OCI-LY1 (cell line): ENCODE data around the gene PRKCE.

Experiments used
- H2AFZ ChIP-seq: fragments of 200-600 bp; sonication (generic), shearing (Covaris generic); 2 replicates; pipeline ENCODE4 v1.6.0; 2014; ENCODE audit warnings: antibody characterized with exemption, mild to moderate bottlenecking, low read length
- H3F3A ChIP-seq: fragments of 200-600 bp; sonication (generic), shearing (Covaris generic); 2 replicates; pipeline ENCODE4 v1.6.0; 2014; ENCODE audit warnings: mild to moderate bottlenecking, antibody characterized with exemption, low read length, moderate library complexity; ENCODE audit not compliant: insufficient read depth
- H3K27ac ChIP-seq: fragments of 200-600 bp; sonication (generic); 2 replicates; pipeline ENCODE4 v1.5.1; 2014; ENCODE audit warnings: low read length, mixed run types, mild to moderate bottlenecking, low read depth; ENCODE audit not compliant: poor library complexity, severe bottlenecking
- H3K27me3 ChIP-seq: fragments of 200-600 bp; sonication (generic); 2 replicates; pipeline ENCODE4 v1.6.0; 2014; ENCODE audit warnings: antibody characterized with exemption, mild to moderate bottlenecking, low read length, moderate library complexity; ENCODE audit not compliant: insufficient read depth
- H3K36me3 ChIP-seq: fragments of 200-600 bp; sonication (generic); 2 replicates; pipeline ENCODE4 v1.6.1; 2014; ENCODE audit warnings: mild to moderate bottlenecking, antibody characterized with exemption, low read length, moderate library complexity, mixed read lengths; ENCODE audit not compliant: insufficient read depth
- H3K4me1 ChIP-seq: fragments of 200-600 bp; sonication (generic); 2 replicates; pipeline ENCODE4 v1.5.1; 2014; ENCODE audit warnings: mild to moderate bottlenecking, low read length, moderate library complexity; ENCODE audit not compliant: insufficient read depth, severe bottlenecking
- H3K4me2 ChIP-seq: fragments of 200-600 bp; sonication (generic), shearing (Covaris generic); 2 replicates; pipeline ENCODE4 v1.6.1; 2014; ENCODE audit warnings: low read length
- H3K4me3 ChIP-seq: fragments of 200-600 bp; sonication (generic); 2 replicates; pipeline ENCODE4 v1.5.1; 2014; ENCODE audit warnings: low read length, low read depth, mild to moderate bottlenecking, mixed read lengths; ENCODE audit not compliant: poor library complexity, severe bottlenecking
- H3K79me2 ChIP-seq: fragments of 200-600 bp; shearing (Covaris generic); 2 replicates; pipeline ENCODE4 v1.6.1; 2016; ENCODE audit warnings: mixed run types, low read length, mixed read lengths; ENCODE audit not compliant: insufficient read depth
- H3K9ac ChIP-seq: fragments of 200-600 bp; sonication (generic), shearing (Covaris generic); 2 replicates; pipeline ENCODE4 v1.6.1; 2014; ENCODE audit warnings: mild to moderate bottlenecking, low read length, mixed read lengths
- H3K9me2 ChIP-seq: fragments of 200-600 bp; sonication (generic), shearing (Covaris generic); 2 replicates; pipeline ENCODE4 v1.6.1; 2014; ENCODE audit warnings: low read depth, mild to moderate bottlenecking, low read length, mixed read lengths
- H3K9me3 ChIP-seq: fragments of 200-600 bp; shearing (Covaris generic); 2 replicates; pipeline ENCODE4 v1.6.1; 2014; ENCODE audit warnings: low read length, mixed read lengths
- H4K20me1 ChIP-seq: fragments of 200-600 bp; sonication (generic), shearing (Covaris generic); 2 replicates; pipeline ENCODE4 v1.6.0; 2016; ENCODE audit warnings: mild to moderate bottlenecking, low read length; ENCODE audit not compliant: insufficient read depth
- EZH2 ChIP-seq: fragments of 200-600 bp; sonication (generic), shearing (Covaris generic); IDR thresholded peaks from 2 replicates; pipeline ENCODE4 v1.8.0; 2017; ENCODE audit warnings: borderline replicate concordance, mixed run types, mild to moderate bottlenecking, antibody characterized with exemption, low read length, moderate library complexity, mixed read lengths
- TF ChIP-seq, protein P1 (sequence below): fragments of 200-600 bp; sonication (generic), shearing (Covaris generic); IDR thresholded peaks from 2 replicates; pipeline ENCODE4 v1.5.1; 2017; ENCODE audit warnings: mild to moderate bottlenecking, antibody characterized with exemption, low read length, moderate library complexity, mixed read lengths

The PRKCE gene

DNA sequence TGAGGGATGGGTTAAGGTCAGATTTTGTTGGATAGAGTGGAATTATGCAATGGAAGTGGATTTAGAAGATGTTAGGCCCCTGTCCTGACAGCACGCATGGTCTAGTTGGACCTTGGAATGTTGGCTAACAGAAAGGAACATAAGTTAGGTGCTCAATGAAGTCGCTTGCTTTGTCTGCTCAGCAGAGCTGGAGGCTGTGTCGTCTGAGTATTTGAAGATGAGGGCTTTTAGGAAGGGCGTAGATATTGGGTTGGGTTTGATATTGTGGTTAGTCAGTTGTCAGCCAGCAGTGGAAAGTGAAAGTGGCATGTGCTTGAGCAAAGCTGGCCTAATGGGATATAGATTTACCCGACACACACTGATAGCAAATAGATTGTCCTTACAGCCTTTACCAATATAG lies 239.3 kb downstream of the PRKCE start:
- no peak overlapping the region for H3K4me3 ChIP-seq
- no peaks in the 10 kb centered on the region for H3K9me2 ChIP-seq
- H3K4me2 ChIP-seq: peak overlapping the region; percentile 34; the same call in 1 of the 2 replicates
- no peaks in the 10 kb centered on the region for H3K27me3 ChIP-seq
- H3K79me2 ChIP-seq: no peaks in the 10 kb centered on the region
- no peaks in the 10 kb centered on the region for H4K20me1 ChIP-seq
- no peak for TF ChIP-seq EZH2
- TF ChIP-seq, protein P1, sequence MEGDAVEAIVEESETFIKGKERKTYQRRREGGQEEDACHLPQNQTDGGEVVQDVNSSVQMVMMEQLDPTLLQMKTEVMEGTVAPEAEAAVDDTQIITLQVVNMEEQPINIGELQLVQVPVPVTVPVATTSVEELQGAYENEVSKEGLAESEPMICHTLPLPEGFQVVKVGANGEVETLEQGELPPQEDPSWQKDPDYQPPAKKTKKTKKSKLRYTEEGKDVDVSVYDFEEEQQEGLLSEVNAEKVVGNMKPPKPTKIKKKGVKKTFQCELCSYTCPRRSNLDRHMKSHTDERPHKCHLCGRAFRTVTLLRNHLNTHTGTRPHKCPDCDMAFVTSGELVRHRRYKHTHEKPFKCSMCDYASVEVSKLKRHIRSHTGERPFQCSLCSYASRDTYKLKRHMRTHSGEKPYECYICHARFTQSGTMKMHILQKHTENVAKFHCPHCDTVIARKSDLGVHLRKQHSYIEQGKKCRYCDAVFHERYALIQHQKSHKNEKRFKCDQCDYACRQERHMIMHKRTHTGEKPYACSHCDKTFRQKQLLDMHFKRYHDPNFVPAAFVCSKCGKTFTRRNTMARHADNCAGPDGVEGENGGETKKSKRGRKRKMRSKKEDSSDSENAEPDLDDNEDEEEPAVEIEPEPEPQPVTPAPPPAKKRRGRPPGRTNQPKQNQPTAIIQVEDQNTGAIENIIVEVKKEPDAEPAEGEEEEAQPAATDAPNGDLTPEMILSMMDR: no peak
- no peaks in the 10 kb centered on the region for H3F3A ChIP-seq
- H3K27ac ChIP-seq: peak overlapping the region; percentile 74
- H3K4me1 ChIP-seq: peaks cover 59% of the 10 kb centered on the region
- no peaks in the 10 kb centered on the region for H3K36me3 ChIP-seq
- H3K9ac ChIP-seq: no peak overlapping the region
- H2AFZ ChIP-seq: no peak overlapping the region
- H3K9me3 ChIP-seq: no peaks in the 10 kb centered on the region

DNA sequence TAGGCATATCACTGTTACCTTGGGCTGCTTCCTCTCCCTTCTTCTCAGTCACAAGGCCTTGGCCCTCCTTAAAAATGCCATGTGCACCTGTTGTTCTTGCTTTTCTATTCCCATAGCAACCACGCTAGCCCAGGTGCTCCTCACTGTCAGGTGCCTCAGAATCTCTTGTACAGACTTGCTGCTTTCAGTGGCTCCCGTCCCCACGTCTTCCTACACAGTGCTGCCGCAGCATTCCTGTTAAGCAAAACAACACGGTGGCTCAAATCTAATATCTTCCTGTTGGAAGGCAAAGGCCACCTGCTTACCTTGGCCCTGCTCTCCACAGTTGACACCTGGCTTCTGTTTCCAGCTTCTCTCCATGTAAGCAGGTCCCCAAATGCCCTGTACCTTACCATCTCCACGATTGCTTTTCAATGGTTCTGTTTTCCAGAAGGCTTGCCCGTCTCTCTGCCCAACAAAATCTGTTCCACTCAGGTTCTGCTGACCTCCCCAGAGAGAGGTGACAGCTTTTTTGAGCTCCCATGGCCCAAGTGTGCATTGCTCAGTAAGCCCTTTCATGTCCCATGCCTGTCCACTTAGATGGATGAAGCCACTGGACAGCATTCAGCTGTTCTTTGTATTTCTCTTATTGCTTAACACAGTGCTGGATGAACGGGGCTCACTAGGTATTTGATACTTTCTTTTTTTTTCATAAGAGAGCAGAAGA lies 240.4 kb downstream of the PRKCE start:
- Histone ChIP-seq H3K27me3 (no peaks in the 10 kb centered on the region), H3K4me2 (peak overlapping the region; percentile 34; the same call in 1 of the 2 replicates), H3K4me1 (peaks cover 51% of the 10 kb centered on the region), H3K27ac (peak overlapping the region; percentile 74), H3K4me3 (no peak overlapping the region), H2AFZ (no peak overlapping the region), H3F3A (no peaks in the 10 kb centered on the region), H3K9me2 (no peaks in the 10 kb centered on the region), H3K9me3 (no peaks in the 10 kb centered on the region), H4K20me1 (no peaks in the 10 kb centered on the region), H3K9ac (no peak overlapping the region), H3K79me2 (no peaks in the 10 kb centered on the region), H3K36me3 (no peaks in the 10 kb centered on the region)
- TF ChIP-seq, protein P1: no peak
- no peak for TF ChIP-seq EZH2

DNA sequence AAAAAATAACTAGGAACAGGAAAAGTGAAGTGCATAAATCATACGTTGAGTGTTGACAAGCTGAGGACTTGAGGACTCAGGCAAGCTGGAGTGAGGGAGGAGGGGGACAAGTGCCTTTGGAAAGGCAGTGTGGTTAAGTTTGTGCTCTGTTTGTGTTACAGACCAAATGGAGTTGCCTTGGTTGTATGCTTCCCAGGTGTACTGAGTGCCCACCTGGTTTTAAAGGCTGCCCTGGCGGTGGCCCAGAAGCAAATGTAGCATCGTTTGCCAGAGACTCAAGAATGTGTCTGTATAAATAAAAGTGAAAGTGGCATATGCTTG lies 240.9 kb downstream of the PRKCE start:
- Histone ChIP-seq H3K4me2 (no peak overlapping the region), H3K9ac (no peak overlapping the region), H3K36me3 (no peaks in the 10 kb centered on the region), H2AFZ (no peak overlapping the region), H3K27ac (peak overlapping the region; percentile 74), H3K9me2 (no peaks in the 10 kb centered on the region), H3K4me3 (no peak overlapping the region), H3F3A (no peaks in the 10 kb centered on the region), H3K9me3 (no peaks in the 10 kb centered on the region), H4K20me1 (no peaks in the 10 kb centered on the region), H3K4me1 (peaks cover 51% of the 10 kb centered on the region), H3K27me3 (no peaks in the 10 kb centered on the region), H3K79me2 (no peaks in the 10 kb centered on the region)
- TF ChIP-seq, protein P1: no peak
- no peak for TF ChIP-seq EZH2
